ENCODE measurements around the gene TM4SF4.

Gene TM4SF4

GRCh38 chr3:149455989-149456388 is 18.5 kb upstream of the TM4SF4 start:
- no peak for DNase-seq

- DNase-seq: no peak
These were observed 14.9 kb upstream of the TM4SF4 start for GRCh38 chr3:149459491-149460059.

GRCh38 chr3:149460117-149460516 is 14.4 kb upstream of the TM4SF4 start:
- no peak for DNase-seq

- no peak for DNase-seq
These were observed 12.4 kb upstream of the TM4SF4 start for GRCh38 chr3:149462051-149462450.

- DNase-seq: no peak
These were observed 11.9 kb upstream of the TM4SF4 start for GRCh38 chr3:149462581-149463011.

GRCh38 chr3:149463921-149464320 is 10.6 kb upstream of the TM4SF4 start:
- DNase-seq: no peak

- DNase-seq: no peak
These were observed 9.8 kb upstream of the TM4SF4 start for GRCh38 chr3:149464542-149465328.

- DNase-seq: no peak
These were observed 9.1 kb upstream of the TM4SF4 start for GRCh38 chr3:149465351-149465883.

GRCh38 chr3:149466192-149466591 is 8.3 kb upstream of the TM4SF4 start:
- DNase-seq: no peak

- no peak for DNase-seq
These were observed 5.8 kb upstream of the TM4SF4 start for GRCh38 chr3:149468504-149469212.

GRCh38 chr3:149470381-149470780 is 4.1 kb upstream of the TM4SF4 start:
- no peak for DNase-seq

- DNase-seq: no peak
These were observed 2.3 kb upstream of the TM4SF4 start for GRCh38 chr3:149472030-149472797.

- DNase-seq: no peak
These were observed 894 bp upstream of the TM4SF4 start for GRCh38 chr3:149473357-149474249.

GRCh38 chr3:149475451-149476060 is 1.1 kb downstream of the TM4SF4 start:
- no peak for DNase-seq

GRCh38 chr3:149476225-149476624 is 1.7 kb downstream of the TM4SF4 start:
- DNase-seq: no peak

- DNase-seq: no peak
These were observed 5.3 kb downstream of the TM4SF4 start for GRCh38 chr3:149479621-149480325.

- DNase-seq: peak; percentile 74
These were observed 6.0 kb downstream of the TM4SF4 start for GRCh38 chr3:149480326-149481017.

GRCh38 chr3:149481056-149481455 is 6.6 kb downstream of the TM4SF4 start:
- no peak for DNase-seq

- no peak for DNase-seq
These were observed 7.0 kb downstream of the TM4SF4 start for GRCh38 chr3:149481491-149481890.

GRCh38 chr3:149486726-149487125 is 12.2 kb downstream of the TM4SF4 start:
- DNase-seq: no peak
